Activated CD8-positive, alpha-beta memory T cell treated with anti-CD3 and anti-CD28 coated beads for 36 hours (primary cell): ENCODE results near the gene S1PR1. TPM values are rescaled to one million over a fixed set of nuclear protein-coding genes. Genes with fewer than 3 reads are reported as not detected.

Experiments
- CTCF ChIA-PET: fragments of 350-600 bp; sonication (Branson Sonifier 250); formaldehyde crosslinking; loops from one replicate; lab custom pipeline; 2021; ENCODE audit warnings: antibody characterized with exemption; lab: Charles Lee
- POLR2A ChIA-PET: fragments of 350-600 bp; sonication (Branson Sonifier 250); formaldehyde crosslinking; loops from one replicate; lab custom pipeline; 2021; ENCODE audit warnings: antibody characterized with exemption; lab: Charles Lee
- total RNA-seq, 2 experiments: library from RNA; stranded (reverse); gene quantifications; one replicate each; pipeline ENCODE4 v1.2.3, GENCODE V29; 2021

Gene S1PR1
- total RNA-seq, 2 experiments from 2014 or later, result 84.0 to 87.1 TPM

DNA sequence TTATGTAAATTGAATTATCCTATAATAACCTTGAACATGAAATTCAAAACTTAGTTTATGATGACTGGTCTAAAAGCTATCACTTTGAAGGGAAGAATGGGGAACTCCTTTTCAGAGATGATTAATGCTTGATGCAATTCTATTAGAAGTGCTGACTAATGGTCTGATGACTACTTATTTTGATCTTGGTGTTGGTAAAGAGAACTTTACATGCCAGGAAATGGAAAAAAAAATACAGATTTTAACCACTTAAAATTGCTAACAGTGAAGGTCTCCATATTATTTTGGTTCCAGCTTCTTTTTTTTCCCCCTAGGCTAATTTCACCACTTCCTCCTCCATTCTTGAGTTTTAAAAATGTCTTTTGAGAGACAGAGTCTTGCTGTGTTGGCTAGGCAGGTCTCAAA, 22.9 kb downstream of the S1PR1 start:
- ChIA-PET POLR2A (interaction anchor here (0.7 kb wide), 1 partner anchor 61 kb away, joined by 3 read pairs; no protein-coding TSS in a partner anchor), CTCF (interaction anchor here (1.2 to 2.2 kb wide), 2 partner anchors 22 to 28 kb away, joined by 4 to 13 read pairs; no protein-coding TSS in a partner anchor)

DNA sequence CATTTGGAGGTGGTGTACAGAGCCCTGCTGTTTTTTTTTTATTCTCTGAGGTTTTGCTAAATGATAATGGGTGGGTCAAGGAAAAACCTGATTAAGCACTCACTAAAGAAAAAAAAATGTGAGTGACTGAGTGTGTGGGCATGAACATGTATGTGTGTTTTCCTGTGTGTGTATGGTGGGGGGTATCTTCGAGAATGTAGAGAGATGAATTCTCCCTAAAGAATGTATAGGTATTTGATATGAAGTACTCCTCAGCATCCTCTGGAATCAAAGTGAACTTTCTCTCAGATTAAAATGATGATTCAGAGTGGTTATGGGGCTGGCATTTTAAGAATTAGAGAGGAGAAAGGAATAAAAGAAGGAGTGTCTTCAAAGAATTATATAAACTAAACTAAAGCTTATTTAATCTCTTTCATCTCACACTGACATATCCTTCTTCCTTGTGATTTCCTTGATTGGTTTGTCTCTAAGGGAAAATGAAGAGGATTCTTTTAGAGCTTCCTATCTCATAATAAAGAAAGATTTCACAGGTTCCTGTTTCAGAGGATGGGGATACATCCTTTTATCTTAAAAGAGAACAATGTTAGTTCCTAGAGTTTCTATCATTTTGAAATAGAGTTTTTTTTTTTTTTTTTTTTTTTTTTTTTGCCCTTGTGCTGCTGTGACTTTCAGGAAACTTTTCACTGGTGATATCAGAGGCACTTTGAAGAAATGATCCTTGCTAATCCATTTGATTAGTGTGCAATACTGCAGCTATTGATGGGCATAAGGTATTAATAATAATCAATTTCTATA, 23.9 kb downstream of the S1PR1 start:
- ChIA-PET CTCF (interaction anchor here (1.7 kb wide), 1 partner anchor 28 kb away, joined by 9 read pairs; no protein-coding TSS in a partner anchor), POLR2A (no interaction called here)

- ChIA-PET POLR2A (no interaction called here), CTCF (interaction anchor here (1.7 kb wide), 1 partner anchor 27 kb away, joined by 9 read pairs; no protein-coding TSS in a partner anchor)
Observed at GRCh38 chr1:101261623-101262022, 24.8 kb downstream of the S1PR1 start.

GRCh38 chr1:101262060-101262459, 25.2 kb downstream of the S1PR1 start:
- ChIA-PET CTCF (interaction anchor here (1.7 kb wide), 1 partner anchor 26 kb away, joined by 9 read pairs; no protein-coding TSS in a partner anchor), POLR2A (no interaction called here)

DNA sequence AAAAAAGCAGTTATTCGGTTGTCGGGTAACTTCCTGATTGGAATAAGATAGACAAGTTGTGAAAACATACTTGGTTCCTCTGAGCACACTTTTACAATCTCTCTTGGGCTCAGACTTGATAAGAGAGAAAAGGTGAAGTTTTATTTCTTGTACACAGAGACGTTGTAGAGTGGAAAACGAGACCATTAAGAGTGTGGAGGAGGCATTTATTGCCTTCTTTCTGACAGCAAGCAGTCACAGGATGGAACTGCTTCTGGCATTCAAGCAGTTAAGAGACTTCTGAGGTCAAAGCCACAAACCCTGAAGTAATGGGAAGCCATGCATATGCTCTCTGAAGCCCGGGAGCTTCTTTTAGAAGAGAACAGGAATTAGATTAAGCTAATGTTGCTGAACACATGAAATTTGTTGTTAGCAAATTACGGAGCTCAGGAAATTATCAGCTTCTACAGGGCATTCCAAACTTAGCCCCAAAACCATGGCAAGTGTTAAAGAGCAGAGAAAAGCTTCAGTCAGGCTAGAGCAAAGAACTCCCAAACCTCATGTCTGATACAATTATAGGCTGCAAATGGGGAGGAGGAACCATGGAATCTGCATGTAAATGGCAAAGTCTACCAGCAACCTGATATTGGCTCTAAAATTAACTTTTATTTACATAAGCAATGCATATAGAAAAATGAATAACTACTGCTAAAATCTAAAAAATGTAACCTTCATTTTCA, 26.0 kb downstream of the S1PR1 start:
- ChIA-PET CTCF (interaction anchor here (0.7 to 1.7 kb wide), 2 partner anchors 11 to 24 kb away, joined by 4 to 5 read pairs; no protein-coding TSS in a partner anchor), POLR2A (interaction anchor here (0.6 kb wide), 1 partner anchor 25 kb away, joined by 3 read pairs; no protein-coding TSS in a partner anchor)

GRCh38 chr1:101264697-101265096, 27.9 kb downstream of the S1PR1 start:
- POLR2A ChIA-PET, result no interaction called here
- CTCF ChIA-PET, result no interaction called here

DNA sequence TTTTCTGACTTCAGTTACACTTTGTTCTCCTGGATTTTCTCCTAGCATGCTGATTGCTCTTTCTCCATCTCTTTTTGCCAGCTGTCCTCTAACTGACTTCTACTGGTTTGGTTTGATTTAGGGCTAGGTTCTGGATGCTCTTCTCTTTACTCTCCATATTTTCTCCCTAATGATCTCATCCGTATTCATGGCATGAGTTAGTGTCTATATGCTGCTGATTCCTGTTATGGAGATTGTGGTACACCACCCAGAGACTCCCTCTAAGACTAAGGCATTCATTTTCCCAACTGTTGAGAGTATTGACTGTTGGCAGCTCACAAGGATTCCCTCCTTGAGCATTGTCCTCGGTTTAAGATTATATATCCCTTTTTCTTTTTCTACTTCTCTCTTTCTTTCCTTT, 28.9 kb downstream of the S1PR1 start:
- ChIA-PET CTCF (interaction anchor here (0.7 to 1.4 kb wide), 2 partner anchors 23 to 162 kb away, joined by 4 to 5 read pairs; no protein-coding TSS in a partner anchor), POLR2A (no interaction called here)

- POLR2A ChIA-PET, result interaction anchor here (0.6 kb wide), 1 partner anchor 14 kb away, joined by 9 read pairs; no protein-coding TSS in a partner anchor
Observed at GRCh38 chr1:101267082-101267481, 30.3 kb downstream of the S1PR1 start.

GRCh38 chr1:101268893-101269292, 32.1 kb downstream of the S1PR1 start:
- CTCF ChIA-PET, result interaction anchor here (1.3 to 2.0 kb wide), 2 partner anchors 17 to 19 kb away, joined by 3 to 6 read pairs; no protein-coding TSS in a partner anchor
- POLR2A ChIA-PET, result no interaction called here

More at GRCh38 chr1:101267082-101267481, 30.3 kb downstream of the S1PR1 start:
- CTCF ChIA-PET, result interaction anchor here (2.0 kb wide), 1 partner anchor 21 kb away, joined by 6 read pairs; no protein-coding TSS in a partner anchor

GRCh38 chr1:101275672-101276071, 38.9 kb downstream of the S1PR1 start:
- ChIA-PET POLR2A (no interaction called here), CTCF (interaction anchor here (0.8 kb wide), 1 partner anchor 37 kb away, joined by 3 read pairs; no protein-coding TSS in a partner anchor)

- ChIA-PET POLR2A (no interaction called here), CTCF (interaction anchor here (0.8 kb wide), 1 partner anchor 38 kb away, joined by 3 read pairs; no protein-coding TSS in a partner anchor)
Observed at GRCh38 chr1:101276818-101277217, 40.0 kb downstream of the S1PR1 start.

GRCh38 chr1:101278238-101278637, 41.4 kb downstream of the S1PR1 start:
- CTCF ChIA-PET, result interaction anchor here (0.9 to 1.8 kb wide), 2 partner anchors 10 to 39 kb away, joined by 4 to 8 read pairs; no protein-coding TSS in a partner anchor
- POLR2A ChIA-PET, result interaction anchor here (1.0 kb wide), 1 partner anchor 12 kb away, joined by 5 read pairs; no protein-coding TSS in a partner anchor

- ChIA-PET POLR2A (interaction anchor here (0.5 to 1.4 kb wide), 3 partner anchors 12 to 33 kb away, joined by 3 to 5 read pairs (median 3); no protein-coding TSS in a partner anchor), CTCF (interaction anchor here (0.9 to 1.8 kb wide), 2 partner anchors 9 to 40 kb away, joined by 4 to 8 read pairs; no protein-coding TSS in a partner anchor)
Observed at GRCh38 chr1:101278845-101279244, 42.0 kb downstream of the S1PR1 start.

DNA sequence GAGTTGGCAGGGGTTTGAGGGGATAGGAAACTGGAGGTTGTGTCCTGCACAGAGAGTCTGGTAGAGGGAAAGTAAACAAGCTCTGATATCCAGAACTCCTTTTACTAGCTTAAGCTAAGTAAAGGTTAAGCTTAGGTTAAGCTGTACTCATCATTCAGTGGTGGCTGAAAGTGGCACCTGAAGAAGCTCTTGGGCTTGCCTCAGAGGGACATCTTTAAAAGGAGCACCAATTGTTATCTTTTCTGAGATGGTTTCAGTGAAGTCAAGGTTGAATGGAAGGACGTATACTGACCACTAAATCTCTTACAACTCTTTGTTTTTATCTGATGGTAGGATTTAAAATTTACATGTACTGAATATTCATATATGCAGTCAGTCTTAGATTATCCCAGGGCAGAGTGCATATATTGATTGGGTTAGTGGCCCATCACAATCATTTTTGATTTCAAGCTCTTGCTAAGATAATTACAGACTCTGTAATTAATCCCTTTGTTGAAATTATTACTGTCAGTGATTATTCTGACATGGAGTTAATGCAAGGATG, 43.3 kb downstream of the S1PR1 start:
- POLR2A ChIA-PET, result interaction anchor here (1.4 kb wide), 1 partner anchor 34 kb away, joined by 3 read pairs; no protein-coding TSS in a partner anchor
- CTCF ChIA-PET, result interaction anchor here (1.0 to 1.1 kb wide), 3 partner anchors 8 to 103 kb away, joined by 3 read pairs; no protein-coding TSS in a partner anchor

DNA sequence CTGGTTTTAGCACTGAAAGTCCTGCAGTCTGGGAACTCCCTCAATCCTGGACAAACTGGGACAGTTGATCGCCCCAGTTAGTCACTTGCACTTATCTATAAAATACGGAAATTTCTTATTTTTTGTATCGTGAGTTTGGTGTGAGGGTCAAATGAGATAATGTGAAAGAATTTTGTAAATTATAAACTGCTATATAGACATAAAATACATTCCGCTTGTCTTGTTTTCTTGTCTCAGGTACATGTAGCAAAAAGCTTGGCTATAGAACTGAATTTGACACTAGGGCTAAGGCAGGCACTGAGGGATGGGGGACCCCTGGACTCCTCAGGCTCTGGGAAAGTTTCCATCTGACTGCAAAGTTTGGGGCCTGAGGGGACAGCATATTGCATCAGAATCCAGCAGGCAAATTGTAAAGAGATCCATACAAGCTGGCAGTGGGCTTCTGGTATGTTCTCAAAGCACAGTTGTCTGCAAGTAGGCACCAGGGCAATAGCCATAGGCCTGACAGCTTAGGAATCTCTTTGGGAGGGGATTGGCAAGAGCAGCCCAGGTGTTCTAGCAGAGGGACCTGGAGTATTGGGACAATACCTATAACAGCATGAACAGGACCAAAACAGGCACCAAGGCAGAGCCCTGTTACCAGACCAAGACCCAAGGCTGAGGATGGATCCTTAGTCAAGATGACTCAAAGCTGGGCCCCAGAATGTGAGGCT, 44.3 kb downstream of the S1PR1 start:
- ChIA-PET CTCF (interaction anchor here (1.0 to 1.3 kb wide), 3 partner anchors 7 to 104 kb away, joined by 3 read pairs; no protein-coding TSS in a partner anchor), POLR2A (no interaction called here)

DNA sequence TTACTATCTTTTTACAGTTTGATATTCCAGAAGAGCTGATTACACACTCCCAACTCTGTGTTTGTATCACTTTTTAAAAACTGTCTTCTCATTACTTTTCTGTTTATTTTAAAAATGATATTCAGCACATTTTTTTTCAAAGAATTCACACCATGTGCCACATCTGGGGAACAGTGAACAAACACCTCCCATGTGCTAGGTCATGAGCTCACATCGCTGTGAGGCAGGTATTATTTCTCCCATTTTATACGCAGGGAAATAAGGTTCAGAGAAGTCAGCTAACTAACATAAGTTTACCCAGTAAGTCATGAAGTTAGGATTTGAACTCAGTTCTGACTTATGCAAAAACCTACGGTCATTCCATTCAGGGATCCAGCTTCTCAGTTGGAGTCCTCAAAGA, 44.9 kb downstream of the S1PR1 start:
- POLR2A ChIA-PET, result no interaction called here
- CTCF ChIA-PET, result interaction anchor here (1.3 kb wide), 1 partner anchor 9 kb away, joined by 3 read pairs; no protein-coding TSS in a partner anchor

GRCh38 chr1:101282314-101283038, 45.7 kb downstream of the S1PR1 start:
- POLR2A ChIA-PET, result no interaction called here

More at GRCh38 chr1:101282314-101283038, 45.7 kb downstream of the S1PR1 start:
- CTCF ChIA-PET, result no interaction called here
